Nephron progenitor cell (in vitro differentiated cells): ENCODE data around the gene TTN.

ENCODE experiments used
- DNase-seq: peaks from one replicate; pipeline ENCODE4 v3.0.0; 2021
- H3K27ac Mint-ChIP-seq: 2 replicates; pipeline ENCODE4 v1.8.0; 2021; ENCODE audit warnings: mild to moderate bottlenecking, moderate library complexity, mixed read lengths
- H3K27me3 Mint-ChIP-seq: 2 replicates; pipeline ENCODE4 v1.8.0; 2021; ENCODE audit warnings: mild to moderate bottlenecking, low read depth, mixed read lengths; ENCODE audit not compliant: poor library complexity
- H3K36me3 Mint-ChIP-seq: 2 replicates; pipeline ENCODE4 v1.8.0; 2021; ENCODE audit warnings: low read depth, mixed read lengths
- H3K4me1 Mint-ChIP-seq: 2 replicates; pipeline ENCODE4 v1.8.0; 2021; ENCODE audit warnings: mixed read lengths
- H3K4me3 Mint-ChIP-seq: 2 replicates; pipeline ENCODE4 v1.8.0; 2021; ENCODE audit warnings: mild to moderate bottlenecking, moderate library complexity, mixed read lengths
- H3K9me3 Mint-ChIP-seq: 2 replicates; pipeline ENCODE4 v1.8.0; 2021; ENCODE audit warnings: mild to moderate bottlenecking, moderate library complexity, mixed read lengths
- CTCF ChIP-seq: fragments of 200-600 bp; sonication (generic); IDR thresholded peaks from 2 replicates; pipeline ENCODE4 v1.5.0; 2021; ENCODE audit warnings: antibody characterized with exemption

Gene TTN

GRCh38 chr2:178761759-178762371 lies 45.4 kb downstream of the TTN start:
- no peaks in the 10 kb centered on the region for H3K9me3 Mint-ChIP-seq

GRCh38 chr2:178756843-178757242 lies 50.4 kb downstream of the TTN start:
- H3K9me3 Mint-ChIP-seq: no peaks in the 10 kb centered on the region
- TF ChIP-seq CTCF: no peak
- no peaks in the 10 kb centered on the region for H3K36me3 Mint-ChIP-seq
- no peak for DNase-seq
- H3K27ac Mint-ChIP-seq: peak overlapping the region; percentile 11
- no peak overlapping the region for H3K4me3 Mint-ChIP-seq
- H3K4me1 Mint-ChIP-seq: no peaks in the 10 kb centered on the region
- H3K27me3 Mint-ChIP-seq: no peaks in the 10 kb centered on the region

More at GRCh38 chr2:178761759-178762371, 45.4 kb downstream of the TTN start:
- H3K36me3 Mint-ChIP-seq: no peaks in the 10 kb centered on the region
- no peaks in the 10 kb centered on the region for H3K27me3 Mint-ChIP-seq
- TF ChIP-seq CTCF: peak; percentile 88
- peak; percentile 37 for DNase-seq
- no peak overlapping the region for H3K27ac Mint-ChIP-seq
- H3K4me1 Mint-ChIP-seq: no peaks in the 10 kb centered on the region
- no peak overlapping the region for H3K4me3 Mint-ChIP-seq

GRCh38 chr2:178756343-178756742 lies 50.9 kb downstream of the TTN start:
- no peak for DNase-seq
- Mint-ChIP-seq H3K36me3 (no peaks in the 10 kb centered on the region), H3K27me3 (no peaks in the 10 kb centered on the region), H3K9me3 (no peaks in the 10 kb centered on the region), H3K27ac (peak overlapping the region; percentile 11), H3K4me1 (no peaks in the 10 kb centered on the region), H3K4me3 (no peak overlapping the region)
- no peak for TF ChIP-seq CTCF

GRCh38 chr2:178747767-178748166 lies 59.5 kb downstream of the TTN start:
- no peak for DNase-seq
- H3K9me3 Mint-ChIP-seq: no peaks in the 10 kb centered on the region
- H3K27me3 Mint-ChIP-seq: no peaks in the 10 kb centered on the region
- no peaks in the 10 kb centered on the region for H3K4me1 Mint-ChIP-seq
- no peak for TF ChIP-seq CTCF
- no peak overlapping the region for H3K27ac Mint-ChIP-seq
- no peak overlapping the region for H3K4me3 Mint-ChIP-seq
- no peaks in the 10 kb centered on the region for H3K36me3 Mint-ChIP-seq

- H3K27me3 Mint-ChIP-seq: peaks cover 4% of the 10 kb centered on the region
- no peaks in the 10 kb centered on the region for H3K4me1 Mint-ChIP-seq
- H3K9me3 Mint-ChIP-seq: no peaks in the 10 kb centered on the region
- DNase-seq: no peak
- H3K4me3 Mint-ChIP-seq: no peak overlapping the region
- no peaks in the 10 kb centered on the region for H3K36me3 Mint-ChIP-seq
- no peak overlapping the region for H3K27ac Mint-ChIP-seq
- no peak for TF ChIP-seq CTCF
Measured at GRCh38 chr2:178734518-178734917, 72.7 kb downstream of the TTN start.

- no peak for TF ChIP-seq CTCF
- H3K4me1 Mint-ChIP-seq: no peaks in the 10 kb centered on the region
- DNase-seq: no peak
- H3K27me3 Mint-ChIP-seq: peaks cover 4% of the 10 kb centered on the region
- no peaks in the 10 kb centered on the region for H3K36me3 Mint-ChIP-seq
- H3K4me3 Mint-ChIP-seq: no peak overlapping the region
- H3K9me3 Mint-ChIP-seq: no peaks in the 10 kb centered on the region
- H3K27ac Mint-ChIP-seq: no peak overlapping the region
Measured at GRCh38 chr2:178733975-178734374, 73.2 kb downstream of the TTN start.
